Dedifferentiated amniotic fluid mesenchymal stem cell (primary cell): Measurements from ENCODE around the gene PADI1.
A peak's percentile ranks its signal among the peaks of the same experiment; 100 is the strongest.

Source experiments
- DNase-seq: peaks from one replicate; pipeline ENCODE4 v3.0.0-alpha.2; 2016; ENCODE audit errors: extremely low spot score

The PADI1 gene

DNA sequence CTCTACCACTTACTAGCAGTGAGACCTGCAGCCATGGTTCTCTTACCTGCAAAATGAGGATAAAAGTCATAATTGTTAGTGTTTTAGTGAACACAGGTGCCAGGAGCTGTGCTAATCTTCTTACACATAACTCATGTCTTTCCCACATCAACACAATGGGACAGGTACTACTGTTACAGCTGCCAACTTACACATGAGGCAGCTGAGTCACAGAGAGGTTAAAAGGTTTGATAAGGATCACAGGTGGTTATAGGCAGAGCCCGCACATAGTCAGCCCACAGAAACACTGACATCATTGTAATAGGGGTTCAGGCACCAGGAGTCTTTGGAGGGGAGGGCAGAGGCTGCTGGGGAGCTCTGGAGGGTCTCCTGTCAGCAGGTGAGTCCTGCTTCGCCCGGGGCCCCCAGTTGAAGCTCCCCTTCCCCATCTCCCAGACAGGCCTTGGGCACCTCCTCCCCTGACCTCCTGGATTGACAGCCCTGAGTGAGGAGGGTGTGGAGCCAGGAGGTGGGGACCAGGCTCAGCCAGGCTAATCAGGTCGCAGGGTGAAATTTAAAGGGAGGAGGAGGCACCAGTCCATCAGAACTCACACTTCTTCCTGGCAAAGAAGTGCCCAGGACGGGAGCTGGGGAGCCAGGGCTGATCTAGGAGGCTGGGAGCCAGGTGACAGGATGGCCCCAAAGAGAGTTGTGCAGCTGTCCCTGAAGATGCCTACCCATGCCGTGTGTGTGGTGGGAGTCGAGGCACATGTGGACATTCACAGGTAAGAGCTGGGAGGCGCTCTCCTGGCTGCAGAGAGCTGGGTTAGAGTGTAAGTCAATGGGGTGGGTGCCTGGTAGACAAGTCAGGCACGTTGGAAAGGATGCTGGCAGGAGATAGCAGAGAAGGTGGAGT lies at the start of gene PADI1:
Gene PADI1, plus strand, starts transcription at position 583 of the 895 bp plus-strand sequence. Its CDS starts 90 bp downstream, at position 673.
- DNase-seq: no peak

- DNase-seq: no peak
These were observed 49.5 kb upstream of the PADI1 start for GRCh38 chr1:17155257-17155920.

DNA sequence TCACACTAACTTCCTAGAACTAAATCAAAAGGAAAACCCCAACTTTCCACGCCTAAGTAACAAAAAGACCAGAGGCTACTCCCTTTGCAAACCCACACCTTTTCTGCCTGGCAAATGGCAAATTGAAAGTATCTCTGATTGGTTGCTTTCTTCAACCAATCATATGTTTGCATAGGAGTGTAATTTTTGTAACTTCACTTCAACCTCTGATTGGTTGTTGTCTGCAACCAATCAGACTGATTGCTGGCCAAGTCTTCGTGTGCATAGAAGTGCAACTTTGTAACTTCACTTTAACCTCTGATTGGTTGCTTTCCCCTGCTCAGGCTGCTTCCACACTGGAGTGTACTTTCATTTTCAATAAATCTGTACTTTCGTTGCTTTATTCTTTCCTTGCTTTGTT lies 48.8 kb upstream of the PADI1 start:
- no peak for DNase-seq

DNA sequence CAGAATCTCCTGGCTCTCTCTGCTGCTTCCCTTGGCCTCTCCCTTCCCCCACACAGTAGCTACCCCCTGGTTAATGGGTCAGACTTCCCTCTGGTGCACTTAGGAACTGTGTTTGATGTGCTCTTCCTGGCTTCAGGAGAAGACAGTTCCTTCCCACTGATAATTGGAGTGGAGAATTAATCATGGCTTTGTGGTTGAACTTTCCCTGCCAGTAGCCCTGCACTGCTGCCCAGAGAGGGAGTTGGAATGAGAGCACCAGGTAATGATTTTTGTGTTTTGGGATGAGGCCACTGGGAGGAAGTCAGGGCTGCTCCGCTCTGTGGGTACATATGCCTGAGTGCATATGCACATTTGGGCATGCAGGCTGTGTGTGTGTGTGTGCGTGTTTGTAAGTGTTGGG lies 46.0 kb upstream of the PADI1 start:
- DNase-seq: no peak

- DNase-seq: no peak
These were observed 43.7 kb upstream of the PADI1 start for GRCh38 chr1:17161137-17161740.

- no peak for DNase-seq
These were observed 42.8 kb upstream of the PADI1 start for GRCh38 chr1:17161926-17162800.

GRCh38 chr1:17162941-17163340 lies 42.0 kb upstream of the PADI1 start:
- DNase-seq: no peak

- DNase-seq: no peak
These were observed 41.6 kb upstream of the PADI1 start for GRCh38 chr1:17163371-17163770.

DNA sequence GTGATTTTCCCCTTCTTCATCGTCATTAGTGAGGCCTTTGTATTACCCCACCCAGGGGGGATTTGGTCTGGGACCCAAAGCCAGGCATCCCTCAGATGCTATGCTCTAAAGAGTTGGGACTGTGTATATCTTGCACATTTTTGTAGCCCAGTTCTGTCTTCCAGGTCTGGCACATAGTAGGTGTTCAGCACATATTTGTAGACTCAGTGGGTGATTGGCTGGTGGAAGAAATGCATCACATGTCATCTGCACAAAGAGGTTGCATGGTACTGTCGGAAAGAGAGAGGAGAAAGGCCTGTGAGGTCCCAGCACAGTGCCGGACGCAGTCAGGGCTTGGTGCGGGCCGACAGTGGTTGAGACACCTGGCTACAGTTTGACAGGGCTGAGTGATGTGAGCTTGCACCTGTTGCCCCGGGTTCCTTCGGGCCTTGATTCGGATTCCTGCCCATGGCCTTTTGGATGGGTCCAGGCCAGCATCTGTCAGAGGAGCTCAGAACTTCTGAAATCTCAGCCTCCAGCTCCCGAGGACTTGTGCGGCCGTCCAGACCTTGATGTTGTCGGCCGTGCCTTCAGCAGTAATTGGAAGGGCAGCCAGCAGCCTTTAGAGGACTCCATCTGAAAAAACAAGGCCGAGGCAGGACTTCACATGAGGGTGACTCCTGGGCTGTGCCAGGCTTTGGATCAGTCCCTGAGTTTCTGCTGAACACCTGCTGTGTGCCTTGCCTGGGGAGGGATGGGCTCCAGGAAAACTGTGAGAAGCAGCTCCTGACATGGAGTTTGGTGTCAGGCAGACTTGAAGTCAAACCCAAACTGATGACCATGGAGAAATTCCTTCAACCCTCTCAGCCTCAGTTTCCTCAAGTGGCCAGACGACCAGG lies 40.9 kb upstream of the PADI1 start:
- no peak for DNase-seq

- DNase-seq: no peak
These were observed 39.1 kb upstream of the PADI1 start for GRCh38 chr1:17165823-17166222.

DNA sequence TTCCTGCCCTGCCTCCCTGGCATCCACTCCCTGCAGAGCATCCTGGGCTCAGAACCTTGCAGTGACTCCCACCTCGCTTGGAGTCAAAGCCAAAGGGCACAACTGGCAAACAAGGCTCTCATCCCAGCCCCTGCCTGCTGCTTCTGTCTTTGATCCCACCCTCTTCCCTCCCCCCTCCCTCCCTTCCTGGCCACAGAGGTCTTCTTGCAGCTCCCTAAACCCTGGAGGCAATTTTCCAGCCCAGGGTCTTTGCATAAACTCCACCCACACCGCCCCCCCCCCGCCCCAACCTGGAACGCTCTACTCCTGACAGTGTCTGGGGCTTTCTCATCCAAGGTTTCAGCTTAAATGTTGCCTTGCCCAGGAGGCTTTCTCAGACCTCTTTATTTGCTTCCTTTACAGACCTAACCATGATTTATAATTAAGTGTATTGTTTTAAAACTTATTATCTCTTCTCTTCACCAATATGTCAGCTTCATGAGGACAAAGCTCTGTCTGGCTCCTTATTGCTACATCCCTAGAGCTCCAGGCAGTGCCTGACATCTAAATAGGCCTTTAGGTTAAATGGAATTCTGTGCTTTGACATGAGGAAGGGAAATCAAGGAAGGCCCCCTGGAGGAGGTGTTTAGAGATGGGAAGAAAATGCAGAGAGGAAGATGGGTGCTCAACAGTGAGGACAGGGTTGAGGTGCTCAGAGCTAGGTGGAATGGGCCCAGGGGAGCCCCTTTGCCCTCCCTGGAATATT lies 37.7 kb upstream of the PADI1 start:
- no peak for DNase-seq

DNA sequence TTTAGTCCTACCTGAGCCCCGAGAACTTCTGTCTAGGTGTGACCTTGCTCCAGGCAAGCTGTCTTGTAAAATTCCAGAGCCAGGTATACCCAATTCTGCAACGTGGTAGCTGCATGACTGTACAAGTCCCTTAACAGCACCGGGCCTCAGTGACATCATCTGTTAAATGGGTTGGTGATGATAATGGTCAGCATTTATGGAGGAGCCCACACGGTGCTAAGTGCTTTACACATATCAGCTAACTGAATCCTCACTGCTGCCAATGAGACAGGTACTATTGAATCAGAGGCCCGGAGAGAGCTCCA lies 37.2 kb upstream of the PADI1 start:
- no peak for DNase-seq

DNA sequence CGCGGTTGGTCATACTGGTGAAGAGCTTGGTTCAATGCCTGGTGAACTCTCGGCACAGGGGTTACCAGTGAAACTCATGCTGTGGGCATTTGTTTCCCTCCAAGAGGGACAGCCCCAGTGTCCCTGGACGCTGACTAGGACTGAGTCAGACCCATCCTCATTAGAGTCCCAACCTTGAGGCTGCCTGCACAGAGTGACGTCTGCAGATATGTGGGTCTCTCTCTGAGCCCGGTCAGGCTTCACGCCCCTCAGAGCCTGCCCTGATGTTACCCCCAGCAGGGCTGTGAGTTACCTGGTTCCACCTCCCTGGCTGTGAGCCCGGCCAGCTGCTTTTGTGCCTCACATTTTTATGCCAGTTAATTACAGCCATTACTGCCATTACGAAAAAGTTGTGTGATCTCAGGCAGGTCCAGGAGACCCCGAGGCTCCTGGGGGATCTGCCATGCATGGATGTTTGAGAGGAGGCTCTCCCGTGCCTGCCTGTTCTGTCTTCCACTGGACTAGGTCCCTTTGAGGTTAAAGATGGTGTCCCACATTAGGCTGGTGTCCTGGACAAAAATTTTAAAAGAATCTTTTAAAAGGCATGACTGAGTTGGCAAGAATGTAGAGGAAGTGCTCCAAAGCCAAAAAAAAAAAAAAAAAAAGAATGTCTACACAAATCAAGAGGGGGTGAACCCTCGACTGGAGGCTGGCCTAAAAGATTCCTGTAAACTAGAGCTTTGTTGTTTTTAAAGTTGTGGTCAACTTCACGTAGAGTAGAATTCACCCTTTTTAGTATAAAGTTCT lies 36.6 kb upstream of the PADI1 start:
- DNase-seq: peak; percentile 59

DNA sequence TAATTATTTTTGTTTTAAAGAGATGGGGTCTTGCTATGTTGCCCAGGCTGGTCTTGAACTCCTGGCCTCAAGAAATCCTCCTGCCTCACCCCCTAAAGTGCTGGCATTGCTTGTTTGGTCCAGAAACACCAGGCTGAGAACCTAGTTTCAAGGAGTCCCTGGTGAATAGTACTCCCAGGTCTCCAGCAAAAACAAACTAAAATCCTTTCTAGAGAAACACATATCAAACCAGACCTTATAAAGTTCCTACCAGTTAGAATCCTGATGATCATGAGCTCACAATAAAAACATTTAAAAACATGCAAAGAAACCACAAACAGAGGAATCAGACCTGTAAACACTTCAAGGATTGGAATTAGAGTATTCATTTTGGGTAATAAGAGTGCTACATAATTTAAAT lies 34.4 kb upstream of the PADI1 start:
- DNase-seq: peak; percentile 67

DNA sequence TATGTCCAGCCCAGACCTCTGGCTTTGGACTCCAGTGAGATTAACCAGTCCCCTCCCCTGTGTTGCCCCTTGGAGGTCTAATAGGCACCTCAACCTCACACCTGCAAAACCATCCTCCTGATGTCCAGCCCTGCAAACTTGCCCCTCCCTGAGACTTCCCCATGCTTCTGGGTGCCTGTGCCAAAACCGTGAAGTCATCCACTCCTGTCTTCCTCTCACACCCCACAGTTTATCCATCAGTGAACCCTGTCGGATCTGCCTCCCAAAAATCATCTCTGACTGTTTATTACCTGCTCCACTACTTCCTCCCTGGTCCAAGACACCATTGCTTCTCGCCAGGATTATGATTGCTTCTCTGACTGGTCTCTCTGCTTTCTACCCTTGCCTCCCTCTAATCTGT lies 31.7 kb upstream of the PADI1 start:
- DNase-seq: no peak

GRCh38 chr1:17176306-17177061 lies 28.4 kb upstream of the PADI1 start:
- no peak for DNase-seq

GRCh38 chr1:17177651-17178050 lies 27.3 kb upstream of the PADI1 start:
- DNase-seq: no peak

GRCh38 chr1:17181781-17182464 lies 23.0 kb upstream of the PADI1 start:
- DNase-seq: no peak
